Measurements from ENCODE around the gene CD47. TPM values are rescaled to one million over a fixed set of nuclear protein-coding genes. Genes with fewer than 3 reads are reported as not detected.
A peak's percentile ranks its signal among the peaks of the same experiment; 100 is the strongest.

CD47 gene
- total RNA-seq, 1 experiment from 2014 or later, result 62.0 TPM

GRCh38 chr3:108091498-108092250, 843 bp upstream of the CD47 start:
- no peak for DNase-seq (ENCODE audit: low read depth)

- DNase-seq (ENCODE audit: low read depth), result peak; percentile 63
Observed at GRCh38 chr3:108090049-108090700, 656 bp downstream of the CD47 start.

GRCh38 chr3:108089579-108089978, 1.3 kb downstream of the CD47 start:
- no peak for DNase-seq (ENCODE audit: low read depth)

GRCh38 chr3:108088697-108089096, 2.1 kb downstream of the CD47 start:
- peak; percentile 57 for DNase-seq (ENCODE audit: low read depth)

- DNase-seq (ENCODE audit: low read depth), result no peak
Observed at GRCh38 chr3:108088146-108088545, 2.7 kb downstream of the CD47 start.

- DNase-seq (ENCODE audit: low read depth), result no peak
Observed at GRCh38 chr3:108086653-108087052, 4.2 kb downstream of the CD47 start.

GRCh38 chr3:108085810-108086350, 5.0 kb downstream of the CD47 start:
- no peak for DNase-seq (ENCODE audit: low read depth)

- DNase-seq (ENCODE audit: low read depth), result no peak
Observed at GRCh38 chr3:108085370-108085769, 5.5 kb downstream of the CD47 start.

- DNase-seq (ENCODE audit: low read depth), result no peak
Observed at GRCh38 chr3:108079877-108080276, 11.0 kb downstream of the CD47 start.

GRCh38 chr3:108079043-108079442, 11.8 kb downstream of the CD47 start:
- DNase-seq (ENCODE audit: low read depth), result no peak

- no peak for DNase-seq (ENCODE audit: low read depth)
Observed at GRCh38 chr3:108076564-108076963, 14.3 kb downstream of the CD47 start.

- DNase-seq (ENCODE audit: low read depth), result no peak
Observed at GRCh38 chr3:108073764-108074431, 16.9 kb downstream of the CD47 start.

GRCh38 chr3:108071368-108071767, 19.5 kb downstream of the CD47 start:
- DNase-seq (ENCODE audit: low read depth), result no peak

- no peak for DNase-seq (ENCODE audit: low read depth)
Observed at GRCh38 chr3:108070356-108070755, 20.5 kb downstream of the CD47 start.

GRCh38 chr3:108067768-108068167, 23.1 kb downstream of the CD47 start:
- no peak for DNase-seq (ENCODE audit: low read depth)

- no peak for DNase-seq (ENCODE audit: low read depth)
Observed at GRCh38 chr3:108065096-108065495, 25.7 kb downstream of the CD47 start.

GRCh38 chr3:108064293-108064887, 26.4 kb downstream of the CD47 start:
- no peak for DNase-seq (ENCODE audit: low read depth)

- no peak for DNase-seq (ENCODE audit: low read depth)
Observed at GRCh38 chr3:108062051-108062450, 28.8 kb downstream of the CD47 start.

- DNase-seq (ENCODE audit: low read depth), result no peak
Observed at GRCh38 chr3:108060331-108060730, 30.5 kb downstream of the CD47 start.

GRCh38 chr3:108055931-108056330, 34.9 kb downstream of the CD47 start:
- DNase-seq (ENCODE audit: low read depth), result no peak

GRCh38 chr3:108054935-108055334, 35.9 kb downstream of the CD47 start:
- no peak for DNase-seq (ENCODE audit: low read depth)

GRCh38 chr3:108053483-108053882, 37.3 kb downstream of the CD47 start:
- no peak for DNase-seq (ENCODE audit: low read depth)
